Thyroid gland (tissue), 4 donors: ENCODE measurements around the gene SND1.

ENCODE experiments used
- POLR2A ChIP-seq, 2 donors: fragments of 450-650 bp; IDR thresholded peaks; one replicate each; pipeline ENCODE4 v1.6.1; 2017; ENCODE audit warnings: antibody characterized with exemption in 2 of 2, mild to moderate bottlenecking in 2 of 2, moderate library complexity in 1 of 2
- TF ChIP-seq, protein P1 (sequence below), 6 experiments: fragments of 200-600 bp in 3 of 6; fragments of 450-650 bp in 3 of 6; sonication (generic) in 3 of 6; IDR thresholded peaks; one replicate each; pipeline ENCODE4 v1.5.1; 2016 to 2019; ENCODE audit warnings: antibody characterized with exemption in 6 of 6, mild to moderate bottlenecking in 2 of 6, inconsistent platforms in 1 of 6, moderate library complexity in 1 of 6

DNA sequence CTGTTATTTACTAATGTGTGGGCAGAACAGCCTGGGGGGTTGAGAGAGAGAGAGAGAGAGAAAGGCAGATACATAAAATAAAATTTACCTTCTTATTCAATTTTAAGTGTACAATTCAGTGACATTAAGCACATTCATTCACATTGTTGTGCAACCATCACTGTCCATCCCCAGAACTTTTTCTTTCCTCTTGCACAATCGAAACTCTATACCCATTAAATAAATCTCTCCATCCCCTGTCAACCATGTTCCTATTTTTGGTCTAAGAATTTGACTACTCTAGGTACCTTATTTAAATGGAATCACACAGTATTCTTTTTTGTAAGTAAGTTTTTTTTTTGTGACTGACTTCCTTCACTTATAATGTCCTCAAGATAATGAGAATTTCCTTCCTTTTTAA is 181.6 kb downstream of the SND1 start:
- TF ChIP-seq, protein P1, sequence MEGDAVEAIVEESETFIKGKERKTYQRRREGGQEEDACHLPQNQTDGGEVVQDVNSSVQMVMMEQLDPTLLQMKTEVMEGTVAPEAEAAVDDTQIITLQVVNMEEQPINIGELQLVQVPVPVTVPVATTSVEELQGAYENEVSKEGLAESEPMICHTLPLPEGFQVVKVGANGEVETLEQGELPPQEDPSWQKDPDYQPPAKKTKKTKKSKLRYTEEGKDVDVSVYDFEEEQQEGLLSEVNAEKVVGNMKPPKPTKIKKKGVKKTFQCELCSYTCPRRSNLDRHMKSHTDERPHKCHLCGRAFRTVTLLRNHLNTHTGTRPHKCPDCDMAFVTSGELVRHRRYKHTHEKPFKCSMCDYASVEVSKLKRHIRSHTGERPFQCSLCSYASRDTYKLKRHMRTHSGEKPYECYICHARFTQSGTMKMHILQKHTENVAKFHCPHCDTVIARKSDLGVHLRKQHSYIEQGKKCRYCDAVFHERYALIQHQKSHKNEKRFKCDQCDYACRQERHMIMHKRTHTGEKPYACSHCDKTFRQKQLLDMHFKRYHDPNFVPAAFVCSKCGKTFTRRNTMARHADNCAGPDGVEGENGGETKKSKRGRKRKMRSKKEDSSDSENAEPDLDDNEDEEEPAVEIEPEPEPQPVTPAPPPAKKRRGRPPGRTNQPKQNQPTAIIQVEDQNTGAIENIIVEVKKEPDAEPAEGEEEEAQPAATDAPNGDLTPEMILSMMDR (IDR thresholded peaks at IDR 0.05), result no peak
- no peak for TF ChIP-seq POLR2A (IDR thresholded peaks at IDR 0.05)
